ENCODE results near the gene SLC25A52.
A peak's percentile ranks its signal among the peaks of the same experiment; 100 is the strongest.

SLC25A52 gene

GRCh38 chr18:31776093-31776492 is 15.4 kb upstream of the SLC25A52 start:
- no peak overlapping the region for H2BK120ac ChIP-seq (ENCODE audit: low read depth, low read length)
- no peak overlapping the region for H3K9ac ChIP-seq (ENCODE audit: low read length)
- H3K23ac ChIP-seq (ENCODE audit: low read length) = no peak overlapping the region
- no peak overlapping the region for H3K4me2 ChIP-seq (ENCODE audit: low read length)
- no peak overlapping the region for H2BK15ac ChIP-seq (replicated peaks; ENCODE audit: low read depth)
- no peak overlapping the region for H4K8ac ChIP-seq (ENCODE audit: low read depth, low read length)
- no CpG with 5 or more reads among the region's 9 CpGs for WGBS (ENCODE audit: extremely low coverage, insufficient coverage, low lambda C conversion rate)
- H3K18ac ChIP-seq (ENCODE audit: low read length) = no peak overlapping the region
- H3K27ac ChIP-seq (ENCODE audit: low read depth, low read length) = no peak overlapping the region
- no peaks in the 10 kb centered on the region for H3K27me3 ChIP-seq (ENCODE audit: insufficient read depth, low read length, poor library complexity)
- no peak overlapping the region for H3K4me3 ChIP-seq (ENCODE audit: low read length)
- no peaks in the 10 kb centered on the region for H3K79me1 ChIP-seq (ENCODE audit: low read length)
- no peak overlapping the region for H4K5ac ChIP-seq (ENCODE audit: low read length)
- no peak for DNase-seq
- no peak overlapping the region for H3K56ac ChIP-seq (ENCODE audit: low read length)
- H3K4ac ChIP-seq (ENCODE audit: low read depth, low read length) = no peak overlapping the region
- no peak overlapping the region for H2AK5ac ChIP-seq (ENCODE audit: low read length)
- H3K36me3 ChIP-seq (ENCODE audit: control insufficient read depth, insufficient read depth, low read length) = no peaks in the 10 kb centered on the region
- no peaks in the 10 kb centered on the region for H3K79me2 ChIP-seq (ENCODE audit: control insufficient read depth, insufficient read depth, low read length)
- H2BK5ac ChIP-seq (ENCODE audit: low read length) = no peak overlapping the region
- no peaks in the 10 kb centered on the region for H3K4me1 ChIP-seq (ENCODE audit: control insufficient read depth, low read depth, low read length)

- peak; percentile 36 for DNase-seq
- no peaks in the 10 kb centered on the region for H3K4me1 ChIP-seq (ENCODE audit: control insufficient read depth, low read depth, low read length)
- no peak overlapping the region for H3K27ac ChIP-seq (ENCODE audit: low read depth, low read length)
- no peaks in the 10 kb centered on the region for H3K79me2 ChIP-seq (ENCODE audit: control insufficient read depth, insufficient read depth, low read length)
- H3K4ac ChIP-seq (ENCODE audit: low read depth, low read length) = no peak overlapping the region
- no peak overlapping the region for H3K9ac ChIP-seq (ENCODE audit: low read length)
- no peak overlapping the region for H3K4me2 ChIP-seq (ENCODE audit: low read length)
- no peak overlapping the region for H2AK5ac ChIP-seq (ENCODE audit: low read length)
- H3K4me3 ChIP-seq (ENCODE audit: low read length) = no peak overlapping the region
- no peak overlapping the region for H4K5ac ChIP-seq (ENCODE audit: low read length)
- no CpG with 5 or more reads among the region's 5 CpGs for WGBS (ENCODE audit: extremely low coverage, insufficient coverage, low lambda C conversion rate)
- no peaks in the 10 kb centered on the region for H3K79me1 ChIP-seq (ENCODE audit: low read length)
- H3K27me3 ChIP-seq (ENCODE audit: insufficient read depth, low read length, poor library complexity) = no peaks in the 10 kb centered on the region
- no peak overlapping the region for H4K8ac ChIP-seq (ENCODE audit: low read depth, low read length)
- no peak overlapping the region for H3K18ac ChIP-seq (ENCODE audit: low read length)
- no peaks in the 10 kb centered on the region for H3K36me3 ChIP-seq (ENCODE audit: control insufficient read depth, insufficient read depth, low read length)
- H3K56ac ChIP-seq (ENCODE audit: low read length) = no peak overlapping the region
- H2BK5ac ChIP-seq (ENCODE audit: low read length) = no peak overlapping the region
- no peak overlapping the region for H2BK15ac ChIP-seq (replicated peaks; ENCODE audit: low read depth)
- no peak overlapping the region for H3K23ac ChIP-seq (ENCODE audit: low read length)
- no peak overlapping the region for H2BK120ac ChIP-seq (ENCODE audit: low read depth, low read length)
Observed at GRCh38 chr18:31774962-31775361, 14.3 kb upstream of the SLC25A52 start.

DNA sequence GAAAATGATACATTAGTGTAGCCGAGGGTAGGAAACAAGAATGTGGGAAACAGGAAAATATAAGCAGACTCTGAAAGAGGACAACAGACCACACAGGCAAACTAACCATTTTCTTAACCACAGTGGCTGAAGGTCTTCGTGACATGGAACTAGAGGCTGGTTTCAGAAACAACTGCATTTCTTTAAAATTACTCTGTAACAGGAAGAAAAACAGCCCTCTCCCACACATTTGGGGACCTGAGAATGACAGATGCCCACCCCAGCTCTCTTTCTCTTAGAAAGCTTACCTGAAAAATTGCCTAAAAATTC is 13.8 kb upstream of the SLC25A52 start:
- H3K9ac ChIP-seq (ENCODE audit: low read length) = no peak overlapping the region
- no peak overlapping the region for H2AK5ac ChIP-seq (ENCODE audit: low read length)
- no peak overlapping the region for H2BK5ac ChIP-seq (ENCODE audit: low read length)
- H3K36me3 ChIP-seq (ENCODE audit: control insufficient read depth, insufficient read depth, low read length) = no peaks in the 10 kb centered on the region
- no peak overlapping the region for H4K8ac ChIP-seq (ENCODE audit: low read depth, low read length)
- no peak overlapping the region for H3K56ac ChIP-seq (ENCODE audit: low read length)
- H3K4me3 ChIP-seq (ENCODE audit: low read length) = no peak overlapping the region
- no peak overlapping the region for H3K4ac ChIP-seq (ENCODE audit: low read depth, low read length)
- H3K79me1 ChIP-seq (ENCODE audit: low read length) = no peaks in the 10 kb centered on the region
- no peak overlapping the region for H3K23ac ChIP-seq (ENCODE audit: low read length)
- H3K27me3 ChIP-seq (ENCODE audit: insufficient read depth, low read length, poor library complexity) = no peaks in the 10 kb centered on the region
- H2BK15ac ChIP-seq (replicated peaks; ENCODE audit: low read depth) = no peak overlapping the region
- H3K27ac ChIP-seq (ENCODE audit: low read depth, low read length) = no peak overlapping the region
- no peaks in the 10 kb centered on the region for H3K4me1 ChIP-seq (ENCODE audit: control insufficient read depth, low read depth, low read length)
- no CpG with 5 or more reads among the region's 2 CpGs for WGBS (ENCODE audit: extremely low coverage, insufficient coverage, low lambda C conversion rate)
- no peak for DNase-seq
- no peak overlapping the region for H3K4me2 ChIP-seq (ENCODE audit: low read length)
- no peaks in the 10 kb centered on the region for H3K79me2 ChIP-seq (ENCODE audit: control insufficient read depth, insufficient read depth, low read length)
- no peak overlapping the region for H2BK120ac ChIP-seq (ENCODE audit: low read depth, low read length)
- H4K5ac ChIP-seq (ENCODE audit: low read length) = no peak overlapping the region
- H3K18ac ChIP-seq (ENCODE audit: low read length) = no peak overlapping the region

DNA sequence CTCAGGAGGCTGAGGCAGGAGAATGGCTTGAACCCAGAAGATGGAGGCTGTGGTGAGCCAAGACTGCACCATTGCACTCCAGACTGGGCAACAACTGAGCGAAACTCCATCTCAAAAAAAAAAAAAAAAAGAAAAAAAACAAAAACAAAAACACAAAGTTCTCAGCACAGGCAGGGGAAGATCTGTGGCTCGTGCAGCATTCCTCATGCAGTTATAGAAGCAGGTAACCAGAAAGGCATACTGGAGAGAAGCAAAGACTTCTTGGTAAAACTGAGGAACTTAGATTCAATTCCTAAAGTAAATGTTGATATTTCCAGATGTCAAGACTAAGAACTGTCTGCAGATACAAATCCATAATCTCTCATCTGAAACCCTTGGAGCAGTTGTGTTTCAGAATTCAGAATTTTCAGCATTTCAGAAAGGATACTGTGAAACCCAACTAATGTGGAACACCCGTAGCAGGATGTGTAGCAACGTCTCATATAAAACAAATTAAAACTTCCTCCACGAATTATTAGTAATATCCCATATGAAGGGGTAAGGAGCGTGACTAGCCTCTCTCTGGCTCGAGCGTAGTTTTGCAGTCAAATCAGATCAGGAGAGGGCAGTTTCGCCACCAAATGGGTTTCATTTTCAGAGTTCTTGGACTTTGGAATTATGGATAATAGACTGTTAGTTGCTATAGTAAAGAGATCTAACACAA is 13.2 kb upstream of the SLC25A52 start:
- Histone ChIP-seq H3K4me3 (ENCODE audit: low read length) (no peak overlapping the region), H4K5ac (ENCODE audit: low read length) (no peak overlapping the region), H3K36me3 (ENCODE audit: control insufficient read depth, insufficient read depth, low read length) (no peaks in the 10 kb centered on the region)

DNA sequence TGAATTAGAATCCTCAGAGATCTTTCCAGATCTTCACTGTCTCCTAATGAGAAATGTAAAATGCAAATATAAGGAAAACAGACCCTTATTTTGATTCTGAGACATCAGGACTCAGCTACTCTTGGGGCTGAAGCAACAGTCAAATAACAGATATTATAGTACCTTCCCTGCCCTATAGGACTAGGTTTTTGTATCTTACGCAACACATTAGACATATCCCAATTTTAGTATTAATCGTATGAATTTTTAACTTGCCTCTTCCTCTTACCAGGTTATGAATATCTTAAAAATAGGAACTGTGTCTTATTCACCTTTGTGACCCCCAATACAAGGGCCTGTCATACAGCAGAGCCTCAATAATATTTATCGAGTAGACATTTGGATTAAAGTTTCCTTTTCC is 12.0 kb upstream of the SLC25A52 start:
- Histone ChIP-seq H3K79me2 (ENCODE audit: control insufficient read depth, insufficient read depth, low read length) (no peaks in the 10 kb centered on the region), H3K4me1 (ENCODE audit: control insufficient read depth, low read depth, low read length) (no peaks in the 10 kb centered on the region), H2AK5ac (ENCODE audit: low read length) (no peak overlapping the region), H3K9ac (ENCODE audit: low read length) (no peak overlapping the region), H3K56ac (ENCODE audit: low read length) (no peak overlapping the region), H3K27ac (ENCODE audit: low read depth, low read length) (no peak overlapping the region), H3K27me3 (ENCODE audit: insufficient read depth, low read length, poor library complexity) (no peaks in the 10 kb centered on the region), H2BK5ac (ENCODE audit: low read length) (no peak overlapping the region), H3K4me3 (ENCODE audit: low read length) (no peak overlapping the region), H3K79me1 (ENCODE audit: low read length) (no peaks in the 10 kb centered on the region), H3K23ac (ENCODE audit: low read length) (no peak overlapping the region), H2BK120ac (ENCODE audit: low read depth, low read length) (no peak overlapping the region), H4K8ac (ENCODE audit: low read depth, low read length) (no peak overlapping the region), H4K5ac (ENCODE audit: low read length) (no peak overlapping the region), H3K36me3 (ENCODE audit: control insufficient read depth, insufficient read depth, low read length) (no peaks in the 10 kb centered on the region), H2BK15ac (replicated peaks; ENCODE audit: low read depth) (no peak overlapping the region), H3K18ac (ENCODE audit: low read length) (no peak overlapping the region), H3K4ac (ENCODE audit: low read depth, low read length) (no peak overlapping the region), H3K4me2 (ENCODE audit: low read length) (no peak overlapping the region)
- DNase-seq = no peak
- no CpG with 5 or more reads among the region's 3 CpGs for WGBS (ENCODE audit: extremely low coverage, insufficient coverage, low lambda C conversion rate)

More for the DNA sequence above, 13.2 kb upstream of the SLC25A52 start:
- H3K9ac ChIP-seq (ENCODE audit: low read length) = no peak overlapping the region
- no peak overlapping the region for H2AK5ac ChIP-seq (ENCODE audit: low read length)
- H2BK5ac ChIP-seq (ENCODE audit: low read length) = no peak overlapping the region
- H3K56ac ChIP-seq (ENCODE audit: low read length) = no peak overlapping the region
- DNase-seq = no peak
- no CpG with 5 or more reads among the region's 9 CpGs for WGBS (ENCODE audit: extremely low coverage, insufficient coverage, low lambda C conversion rate)
- H3K27me3 ChIP-seq (ENCODE audit: insufficient read depth, low read length, poor library complexity) = no peaks in the 10 kb centered on the region
- no peak overlapping the region for H3K18ac ChIP-seq (ENCODE audit: low read length)
- no peak overlapping the region for H3K27ac ChIP-seq (ENCODE audit: low read depth, low read length)
- no peak overlapping the region for H2BK120ac ChIP-seq (ENCODE audit: low read depth, low read length)
- no peaks in the 10 kb centered on the region for H3K79me2 ChIP-seq (ENCODE audit: control insufficient read depth, insufficient read depth, low read length)
- H3K4me1 ChIP-seq (ENCODE audit: control insufficient read depth, low read depth, low read length) = no peaks in the 10 kb centered on the region
- no peak overlapping the region for H3K23ac ChIP-seq (ENCODE audit: low read length)
- no peak overlapping the region for H3K4me2 ChIP-seq (ENCODE audit: low read length)
- H4K8ac ChIP-seq (ENCODE audit: low read depth, low read length) = no peak overlapping the region
- H3K4ac ChIP-seq (ENCODE audit: low read depth, low read length) = no peak overlapping the region
- H2BK15ac ChIP-seq (replicated peaks; ENCODE audit: low read depth) = no peak overlapping the region
- H3K79me1 ChIP-seq (ENCODE audit: low read length) = no peaks in the 10 kb centered on the region

DNA sequence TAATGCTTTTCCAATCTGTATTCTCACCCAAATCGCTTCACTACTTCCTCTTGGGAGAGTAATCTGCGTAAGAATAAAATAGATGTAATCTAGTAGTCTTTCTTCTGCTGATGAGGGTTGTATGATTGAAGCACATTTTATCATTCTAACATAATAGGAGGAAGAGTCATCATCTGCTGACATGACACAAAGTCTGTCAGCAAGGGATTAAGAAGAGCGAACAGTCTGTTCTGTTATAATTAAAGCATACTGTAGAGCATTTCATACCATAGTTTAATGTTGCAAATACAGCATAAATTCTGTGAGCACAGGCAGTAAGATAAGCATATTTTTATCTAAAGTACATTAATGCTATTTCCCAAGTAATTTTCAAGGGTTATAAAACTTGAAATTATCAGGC is 10.4 kb downstream of the SLC25A52 start:
- WGBS (ENCODE audit: extremely low coverage, insufficient coverage, low lambda C conversion rate) = 60% methylated on average over 1 of the region's 3 CpGs
- H3K79me2 ChIP-seq (ENCODE audit: control insufficient read depth, insufficient read depth, low read length) = no peaks in the 10 kb centered on the region
- H2BK120ac ChIP-seq (ENCODE audit: low read depth, low read length) = no peak overlapping the region
- no peaks in the 10 kb centered on the region for H3K36me3 ChIP-seq (ENCODE audit: control insufficient read depth, insufficient read depth, low read length)
- DNase-seq = no peak
- no peaks in the 10 kb centered on the region for H3K4me1 ChIP-seq (ENCODE audit: control insufficient read depth, low read depth, low read length)
- H4K5ac ChIP-seq (ENCODE audit: low read length) = no peak overlapping the region
- H3K9ac ChIP-seq (ENCODE audit: low read length) = no peak overlapping the region
- no peak overlapping the region for H3K4me2 ChIP-seq (ENCODE audit: low read length)
- no peaks in the 10 kb centered on the region for H3K27me3 ChIP-seq (ENCODE audit: insufficient read depth, low read length, poor library complexity)
- H4K8ac ChIP-seq (ENCODE audit: low read depth, low read length) = no peak overlapping the region
- H3K56ac ChIP-seq (ENCODE audit: low read length) = no peak overlapping the region
- no peak overlapping the region for H2AK5ac ChIP-seq (ENCODE audit: low read length)
- H2BK5ac ChIP-seq (ENCODE audit: low read length) = no peak overlapping the region
- H3K18ac ChIP-seq (ENCODE audit: low read length) = no peak overlapping the region
- no peak overlapping the region for H3K27ac ChIP-seq (ENCODE audit: low read depth, low read length)
- no peak overlapping the region for H3K4ac ChIP-seq (ENCODE audit: low read depth, low read length)
- H3K79me1 ChIP-seq (ENCODE audit: low read length) = no peaks in the 10 kb centered on the region
- no peak overlapping the region for H3K23ac ChIP-seq (ENCODE audit: low read length)
- H2BK15ac ChIP-seq (replicated peaks; ENCODE audit: low read depth) = no peak overlapping the region
- H3K4me3 ChIP-seq (ENCODE audit: low read length) = no peak overlapping the region

Data from mesendoderm (in vitro differentiated cells).